B cell (primary cell): ENCODE data around the gene SNCB. TPM values are rescaled to one million over a fixed set of nuclear protein-coding genes. Genes with fewer than 3 reads are reported as not detected.

Experiments used
- ATAC-seq: fragments of 200-7000 bp; cut with Tn5 transposase; one replicate; pipeline ENCODE4 v1.10.0; 2021; ENCODE audit warnings: low read depth, mild to moderate bottlenecking, moderate number of reproducible peaks, moderate library complexity
- CTCF ChIA-PET: fragments of 350-600 bp; sonication (Branson Sonifier 250); formaldehyde crosslinking; loops from one replicate; lab custom pipeline; 2021; ENCODE audit warnings: antibody characterized with exemption, inconsistent platforms; lab: Charles Lee
- POLR2A ChIA-PET: fragments of 350-600 bp; sonication (Branson Sonifier 250); formaldehyde crosslinking; loops from one replicate; lab custom pipeline; 2021; ENCODE audit warnings: antibody characterized with exemption; lab: Charles Lee
- DNase-seq: peaks from one replicate; pipeline ENCODE4 v3.0.0; 2013
- H2AFZ ChIP-seq: 2 replicates; pipeline ENCODE4 v1.6.1; 2012; ENCODE audit warnings: mild to moderate bottlenecking, low read depth, low read length; ENCODE audit not compliant: insufficient read depth, poor library complexity, severe bottlenecking
- H3K27ac ChIP-seq, 2 donors: 1 replicate in 1 of 2; 2 replicates in 1 of 2; pipeline ENCODE4 v1.5.1; 2012 to 2013; ENCODE audit warnings: low read length in 2 of 2, mild to moderate bottlenecking in 2 of 2, moderate library complexity in 1 of 2
- H3K27me3 ChIP-seq, 4 experiments: fragments of 200-600 bp in 1 of 4; sonication (generic) in 1 of 4; replicated peaks in 1 of 4; 1 replicate in 2 of 4; 2 replicates in 2 of 4; pipeline versions ENCODE4 v1.6.1 to v1.7.0; 2013 to 2016; ENCODE audit warnings: low read length in 3 of 4, mild to moderate bottlenecking in 2 of 4, mixed read lengths in 1 of 4, moderate library complexity in 1 of 4; ENCODE audit not compliant: insufficient read depth in 4 of 4, control insufficient read depth in 3 of 4; ENCODE audit errors: control extremely low read depth in 1 of 4
- H3K36me3 ChIP-seq, 2 experiments: replicated peaks in 1 of 2; 1 replicate in 1 of 2; 2 replicates in 1 of 2; pipeline versions ENCODE4 v1.6.1 to v1.7.1; 2013; ENCODE audit warnings: low read length in 1 of 2; ENCODE audit not compliant: insufficient read depth in 2 of 2, control insufficient read depth in 1 of 2; ENCODE audit errors: control extremely low read depth in 1 of 2, extremely low read depth in 1 of 2
- H3K4me1 ChIP-seq, 2 donors: fragments of 200-600 bp in 1 of 2; sonication (generic) in 1 of 2; 1 replicate in 1 of 2; 2 replicates in 1 of 2; pipeline versions ENCODE4 v1.5.1 to v1.6.1; 2013 to 2017; ENCODE audit warnings: low read length in 2 of 2; ENCODE audit not compliant: control insufficient read depth in 2 of 2, insufficient read depth in 2 of 2
- H3K4me2 ChIP-seq: replicated peaks from 2 replicates; pipeline ENCODE3; 2012; ENCODE audit warnings: mild to moderate bottlenecking, low read depth, low read length; ENCODE audit not compliant: poor library complexity, severe bottlenecking
- H3K4me3 ChIP-seq, 5 experiments: fragments of 200-600 bp in 1 of 5; sonication (generic) in 1 of 5; 1 replicate in 3 of 5; 2 replicates in 2 of 5; pipeline versions ENCODE4 v1.5.1 to v1.7.0; 2011 to 2016; ENCODE audit warnings: low read length in 4 of 5, mild to moderate bottlenecking in 4 of 5, low read depth in 2 of 5, control low read depth in 1 of 5, moderate library complexity in 1 of 5; ENCODE audit not compliant: insufficient read depth in 1 of 5; ENCODE audit errors: control extremely low read depth in 1 of 5, extremely low read depth in 1 of 5
- H3K79me2 ChIP-seq: fragments of 200-600 bp; sonication (generic); one replicate; pipeline ENCODE4 v1.6.0; 2016; ENCODE audit warnings: low read length; ENCODE audit not compliant: control insufficient read depth, insufficient read depth
- H3K9ac ChIP-seq: fragments of 200-600 bp; sonication (generic); 2 replicates; pipeline ENCODE4 v1.6.1; 2017; ENCODE audit warnings: mild to moderate bottlenecking, low read length, moderate library complexity
- H3K9me3 ChIP-seq, 3 donors: one replicate each; pipeline versions ENCODE4 v1.6.1 to v1.7.1; 2013; ENCODE audit warnings: low read length in 2 of 3; ENCODE audit not compliant: control insufficient read depth in 2 of 3, insufficient read depth in 1 of 3; ENCODE audit errors: control extremely low read depth in 1 of 3
- H4K20me1 ChIP-seq: 2 replicates; pipeline ENCODE4 v1.6.0; 2012; ENCODE audit warnings: mild to moderate bottlenecking, low read length; ENCODE audit not compliant: insufficient read depth, control insufficient read depth, poor library complexity, severe bottlenecking
- H3K27ac Mint-ChIP-seq: one replicate; pipeline ENCODE4 v1.8.0; 2021; ENCODE audit warnings: mixed read lengths
- H3K27me3 Mint-ChIP-seq: one replicate; pipeline ENCODE4 v1.8.0; 2021; ENCODE audit warnings: mixed read lengths
- H3K4me1 Mint-ChIP-seq: one replicate; pipeline ENCODE4 v1.8.0; 2021; ENCODE audit warnings: mixed read lengths
- H3K4me3 Mint-ChIP-seq: one replicate; pipeline ENCODE4 v1.8.0; 2021; ENCODE audit warnings: mixed read lengths
- H3K9me3 Mint-ChIP-seq: one replicate; pipeline ENCODE4 v1.8.0; 2022; ENCODE audit warnings: mixed read lengths; ENCODE audit not compliant: insufficient read depth
- EZH2 ChIP-seq: IDR thresholded peaks from 2 replicates; pipeline ENCODE4 v1.6.1; 2012; ENCODE audit warnings: borderline replicate concordance, low read depth, mild to moderate bottlenecking, moderate library complexity, low read length; ENCODE audit not compliant: insufficient read depth, poor library complexity, severe bottlenecking
- WGBS: methylation state at CpG from one replicate; pipeline ENCODE4 v1.1.5; 2013; ENCODE audit warnings: missing lambda C conversion rate; ENCODE audit not compliant: insufficient coverage; 5-methylcytosine and 5-hydroxymethylcytosine counted together
- intact Hi-C: fragments of 100-400 bp; cut with micrococcal nuclease; formaldehyde crosslinking; loops from one replicate; pipeline ENCODE4 v1.10.0; 2022
- polyA plus RNA-seq: library from polyadenylated mRNA; depleted of rRNA; stranded (reverse); fragments of >200 nt; gene quantifications from 2 replicates; pipeline ENCODE4 v1.2.3, GENCODE V29; 2012
- total RNA-seq, 2 donors: library from RNA; stranded (reverse); fragments of 120-200 nt in 1 of 2; gene quantifications; 1 replicate in 1 of 2; 2 replicates in 1 of 2; pipeline versions ENCODE4 v1.2.3 to v1.2.4, GENCODE V29; 2013 to 2022
- TF ChIP-seq, protein P1 (sequence below): fragments of 200-600 bp; IDR thresholded peaks from one replicate; pipeline ENCODE4 v1.8.0; 2022; ENCODE audit warnings: antibody characterized with exemption, mild to moderate bottlenecking

SNCB gene
- total and polyA plus RNA-seq, 2 donors (not counting 1 experiment from before 2014, with no cell fraction given): 0.09 TPM; not detected in 1

- peaks cover 0 to 60% (median 35%) of the 10 kb centered on the region in 4 experiments for H3K27me3 ChIP-seq
- no peaks in the 10 kb centered on the region for H3K79me2 ChIP-seq
- no peak overlapping the region for H3K27ac ChIP-seq
- peaks cover 18% of the 10 kb centered on the region for H3K4me1 Mint-ChIP-seq
- 26% methylated on average over 18 of the region's 19 CpGs for WGBS
- no peaks in the 10 kb centered on the region for H3K9me3 Mint-ChIP-seq
- peak overlapping the region; percentile 65 for H3K4me3 Mint-ChIP-seq
- H3K4me2 ChIP-seq: peak overlapping the region; percentile 67
- ChIA-PET POLR2A (no interaction called here), CTCF (no interaction called here)
- peak overlapping the region in 2 of 5 experiments; percentile 5 to 33 for H3K4me3 ChIP-seq
- no peaks in the 10 kb centered on the region for H4K20me1 ChIP-seq
- no peak overlapping the region for H3K27ac Mint-ChIP-seq
- TF ChIP-seq EZH2: peak; percentile 16
- TF ChIP-seq, protein P1, sequence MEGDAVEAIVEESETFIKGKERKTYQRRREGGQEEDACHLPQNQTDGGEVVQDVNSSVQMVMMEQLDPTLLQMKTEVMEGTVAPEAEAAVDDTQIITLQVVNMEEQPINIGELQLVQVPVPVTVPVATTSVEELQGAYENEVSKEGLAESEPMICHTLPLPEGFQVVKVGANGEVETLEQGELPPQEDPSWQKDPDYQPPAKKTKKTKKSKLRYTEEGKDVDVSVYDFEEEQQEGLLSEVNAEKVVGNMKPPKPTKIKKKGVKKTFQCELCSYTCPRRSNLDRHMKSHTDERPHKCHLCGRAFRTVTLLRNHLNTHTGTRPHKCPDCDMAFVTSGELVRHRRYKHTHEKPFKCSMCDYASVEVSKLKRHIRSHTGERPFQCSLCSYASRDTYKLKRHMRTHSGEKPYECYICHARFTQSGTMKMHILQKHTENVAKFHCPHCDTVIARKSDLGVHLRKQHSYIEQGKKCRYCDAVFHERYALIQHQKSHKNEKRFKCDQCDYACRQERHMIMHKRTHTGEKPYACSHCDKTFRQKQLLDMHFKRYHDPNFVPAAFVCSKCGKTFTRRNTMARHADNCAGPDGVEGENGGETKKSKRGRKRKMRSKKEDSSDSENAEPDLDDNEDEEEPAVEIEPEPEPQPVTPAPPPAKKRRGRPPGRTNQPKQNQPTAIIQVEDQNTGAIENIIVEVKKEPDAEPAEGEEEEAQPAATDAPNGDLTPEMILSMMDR: no peak
- peak overlapping the region; percentile 26 for H3K9ac ChIP-seq
- H3K27me3 Mint-ChIP-seq: peaks cover 69% of the 10 kb centered on the region
- no peak overlapping the region for H2AFZ ChIP-seq
- intact Hi-C loops: no loop called here
- peaks cover 24 to 29% of the 10 kb centered on the region in 2 donors for H3K4me1 ChIP-seq
- DNase-seq (no peak), ATAC-seq (no peak)
- H3K9me3 ChIP-seq: peaks cover 0 to 32% (median 0%) of the 10 kb centered on the region in 3 donors
- H3K36me3 ChIP-seq: no peaks in the 10 kb centered on the region
Observed at GRCh38 chr5:176618783-176619182, 11.6 kb downstream of the SNCB start.

DNA sequence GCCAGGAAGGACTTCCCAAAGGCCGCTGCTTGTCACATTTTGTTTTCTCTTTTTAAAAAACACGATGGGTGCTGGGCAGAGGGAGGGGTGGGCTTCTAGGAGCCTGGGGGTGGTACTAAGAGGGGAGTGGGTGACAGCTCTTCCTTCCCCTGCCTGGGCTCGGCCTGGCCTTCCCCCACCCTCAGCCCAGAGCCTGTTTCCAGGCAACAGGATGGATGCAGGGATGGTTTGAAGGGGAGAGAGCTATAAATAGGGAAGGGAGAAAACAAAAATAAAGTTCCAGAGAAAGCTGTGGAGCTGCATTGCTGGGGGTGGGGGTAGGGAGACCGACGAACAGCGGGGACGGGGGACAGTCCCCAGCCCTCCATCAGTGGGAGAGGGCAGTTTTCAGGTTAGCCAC is 13.8 kb downstream of the SNCB start:
- no peak overlapping the region for H3K27ac ChIP-seq
- POLR2A ChIA-PET: no interaction called here
- H4K20me1 ChIP-seq: no peaks in the 10 kb centered on the region
- H3K36me3 ChIP-seq: no peaks in the 10 kb centered on the region
- 70% methylated on average over 4 of the region's 7 CpGs for WGBS
- no peak for ATAC-seq
- H3K9me3 ChIP-seq: peaks cover 0 to 25% (median 0%) of the 10 kb centered on the region in 3 donors
- CTCF ChIA-PET: interaction anchor here (0.6 to 1.5 kb wide), 2 partner anchors 19 to 26 kb away, joined by 3 read pairs; no protein-coding TSS in a partner anchor
- no peak for TF ChIP-seq EZH2
- TF ChIP-seq, protein P1: no peak
- Mint-ChIP-seq H3K9me3 (no peaks in the 10 kb centered on the region), H3K4me1 (peaks cover 18% of the 10 kb centered on the region), H3K27me3 (peaks cover 72% of the 10 kb centered on the region), H3K27ac (no peak overlapping the region), H3K4me3 (no peak overlapping the region)
- H3K4me3 ChIP-seq: no peak overlapping the region
- no peaks in the 10 kb centered on the region for H3K79me2 ChIP-seq
- H3K9ac ChIP-seq: no peak overlapping the region
- H3K27me3 ChIP-seq: peaks cover 0 to 68% (median 38%) of the 10 kb centered on the region in 4 experiments
- DNase-seq: no peak
- H2AFZ ChIP-seq: no peak overlapping the region
- peaks cover 24 to 29% of the 10 kb centered on the region in 2 donors for H3K4me1 ChIP-seq
- H3K4me2 ChIP-seq: no peak overlapping the region
- intact Hi-C loops: no loop called here
